GM19240 (cell line): Measurements from ENCODE around the gene PDE8B.

Experiments
- DNase-seq: peaks from one replicate; pipeline ENCODE4 v3.0.0; 2011; ENCODE audit warnings: low spot score; ENCODE audit not compliant: insufficient read length

The PDE8B gene

GRCh38 chr5:77321793-77322394 is 111.4 kb downstream of the PDE8B start:
- DNase-seq: no peak

DNA sequence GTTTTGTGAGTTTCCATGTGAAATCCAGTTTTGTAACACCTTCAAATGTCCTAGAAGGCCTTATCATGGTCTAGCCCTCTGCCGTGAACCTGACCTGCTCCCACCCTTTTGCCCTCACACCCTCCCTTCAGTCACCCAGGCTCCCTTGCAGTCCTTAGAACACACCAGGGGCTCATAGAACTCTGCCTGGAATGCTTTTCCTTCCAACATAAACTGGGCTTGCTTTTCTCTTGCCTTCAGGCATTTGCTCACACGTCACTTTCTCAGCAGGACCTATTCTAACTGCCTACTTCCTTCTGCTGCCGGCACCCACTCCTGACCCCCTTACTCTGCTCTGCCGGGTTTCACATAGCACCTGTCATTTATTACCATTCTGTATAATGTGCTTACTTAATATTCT is 111.9 kb downstream of the PDE8B start:
- DNase-seq: no peak

DNA sequence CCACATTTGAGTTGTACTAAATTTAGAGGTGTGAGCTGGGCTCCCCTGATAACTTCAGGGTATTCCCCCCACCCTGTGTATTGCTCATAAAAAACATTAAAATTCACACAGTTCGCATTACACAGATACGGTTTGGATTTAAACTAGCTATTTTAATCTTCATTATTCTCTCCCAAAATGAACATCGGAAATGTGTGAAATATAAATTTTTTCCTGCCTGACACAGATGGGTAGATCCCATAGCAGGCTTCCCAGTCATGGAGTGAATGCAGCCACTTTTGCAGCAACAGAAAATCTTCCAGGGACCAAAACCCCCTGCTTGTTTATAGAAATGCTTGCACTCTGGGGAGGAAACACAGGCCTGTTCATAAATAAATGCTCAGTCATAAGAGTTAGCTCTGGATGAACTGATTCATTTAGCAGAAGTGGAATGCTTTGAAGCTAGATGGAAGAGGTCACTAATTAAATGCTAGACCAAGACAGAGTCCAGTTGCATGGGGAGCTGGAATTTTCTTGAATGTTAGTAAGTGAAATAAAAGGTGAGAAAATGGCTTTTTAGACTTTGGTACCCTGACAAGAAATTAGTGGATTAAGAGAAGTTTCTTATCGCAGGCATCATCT is 115.6 kb downstream of the PDE8B start:
- no peak for DNase-seq

DNA sequence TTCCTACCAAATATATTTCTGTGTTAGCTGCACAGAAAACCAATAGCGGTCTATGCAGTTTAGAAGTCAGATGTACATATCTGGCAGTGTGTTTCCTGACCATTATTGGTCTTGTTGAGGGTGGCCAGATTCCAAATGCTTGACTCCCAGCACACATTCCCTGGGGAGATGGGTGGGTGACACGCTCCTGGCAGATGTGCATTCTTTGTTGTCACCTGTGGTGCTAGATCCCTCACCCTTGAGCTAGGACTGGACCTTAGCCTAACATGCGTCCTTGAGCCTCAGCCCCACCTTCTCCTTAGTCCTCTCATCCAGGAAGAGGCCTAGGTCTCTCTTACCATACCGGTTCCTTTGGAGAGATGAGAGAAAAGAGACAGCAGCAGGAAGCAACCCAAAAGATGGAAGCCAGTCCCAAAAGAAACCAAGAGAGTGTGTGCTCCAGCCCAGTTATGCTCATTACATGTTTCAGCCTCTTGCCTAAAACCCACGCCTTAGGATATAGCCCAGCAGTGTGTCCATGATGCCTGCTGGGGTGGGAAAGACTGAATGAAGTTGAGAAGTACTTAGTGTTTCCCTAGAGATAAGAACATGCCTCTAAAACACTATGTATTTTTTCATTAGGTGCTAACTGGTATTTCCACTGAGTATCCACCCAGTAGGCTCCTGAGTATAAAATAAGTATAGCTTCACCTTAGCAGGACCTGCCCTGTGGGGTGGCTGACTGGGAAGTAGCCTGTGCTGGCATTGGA is 116.7 kb downstream of the PDE8B start:
- DNase-seq: no peak

DNA sequence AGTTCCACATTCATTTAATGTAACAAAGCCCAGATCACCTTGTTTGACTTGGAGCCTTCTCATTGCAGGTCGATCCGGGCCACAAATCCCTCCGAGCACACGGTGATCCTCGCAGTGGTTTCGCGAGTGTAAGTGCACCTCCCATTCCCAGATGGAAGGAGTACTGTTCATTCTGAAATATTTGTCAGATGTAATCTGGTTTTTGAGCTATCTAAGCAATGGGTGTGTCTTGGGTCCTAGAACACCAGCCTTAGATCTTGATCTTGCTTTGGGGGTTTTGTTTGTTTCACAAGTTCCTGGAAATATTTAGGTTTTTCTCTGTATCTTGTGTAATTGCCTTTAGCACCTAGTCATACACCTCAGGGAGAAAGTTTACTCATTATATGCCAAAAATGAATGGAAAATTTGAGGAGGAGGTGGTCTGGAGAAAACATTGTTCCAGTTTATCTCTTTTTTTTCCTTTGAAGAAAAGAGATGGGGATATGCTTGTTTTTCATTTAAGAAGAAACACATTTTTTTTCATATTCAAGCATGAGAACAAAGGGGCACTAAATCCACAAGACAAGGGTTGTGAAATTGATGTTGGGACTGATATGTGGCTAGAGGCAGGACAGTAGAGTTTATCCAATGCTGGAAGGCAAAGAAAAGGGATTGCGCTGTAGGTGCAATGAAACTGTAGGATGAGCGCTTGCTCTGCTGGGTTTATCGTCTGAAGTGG is 118.6 kb downstream of the PDE8B start:
- no peak for DNase-seq

DNA sequence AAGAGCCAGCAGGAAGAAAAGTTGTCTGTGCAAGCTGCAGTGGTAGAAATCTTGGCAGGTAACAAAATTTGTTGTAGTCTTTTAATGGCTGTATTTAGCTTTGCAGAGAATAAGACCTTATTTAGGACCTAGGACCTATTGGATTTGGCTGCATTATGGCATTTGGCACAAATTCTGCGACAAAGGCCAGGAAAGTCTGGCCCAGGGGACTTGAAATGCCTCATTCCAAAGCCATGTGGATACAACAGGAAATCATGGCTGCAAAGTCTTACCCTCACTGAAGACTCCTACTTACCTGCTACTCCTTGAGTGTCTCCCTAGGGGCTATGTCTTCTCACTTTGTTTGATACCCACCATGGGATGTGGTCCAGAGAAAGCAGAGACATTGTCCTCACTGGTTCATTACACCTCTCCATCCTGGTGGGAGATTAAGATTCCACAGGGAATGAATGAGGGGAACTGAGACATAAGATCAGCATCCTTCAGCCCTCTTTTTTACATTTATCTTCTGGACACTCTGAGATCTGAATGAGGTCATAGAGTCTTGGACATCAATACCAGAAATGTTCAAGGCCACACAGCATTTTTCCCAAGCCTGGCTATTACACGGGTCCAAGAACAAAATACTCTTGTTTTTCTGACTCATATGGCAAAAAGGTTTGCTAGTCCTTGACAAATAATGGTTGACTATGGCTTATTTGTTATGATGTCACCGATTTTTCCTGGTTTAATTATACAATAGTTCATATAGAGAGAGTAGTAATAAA is 119.4 kb downstream of the PDE8B start:
- no peak for DNase-seq

GRCh38 chr5:77333036-77333435 is 122.6 kb downstream of the PDE8B start:
- DNase-seq: no peak

DNA sequence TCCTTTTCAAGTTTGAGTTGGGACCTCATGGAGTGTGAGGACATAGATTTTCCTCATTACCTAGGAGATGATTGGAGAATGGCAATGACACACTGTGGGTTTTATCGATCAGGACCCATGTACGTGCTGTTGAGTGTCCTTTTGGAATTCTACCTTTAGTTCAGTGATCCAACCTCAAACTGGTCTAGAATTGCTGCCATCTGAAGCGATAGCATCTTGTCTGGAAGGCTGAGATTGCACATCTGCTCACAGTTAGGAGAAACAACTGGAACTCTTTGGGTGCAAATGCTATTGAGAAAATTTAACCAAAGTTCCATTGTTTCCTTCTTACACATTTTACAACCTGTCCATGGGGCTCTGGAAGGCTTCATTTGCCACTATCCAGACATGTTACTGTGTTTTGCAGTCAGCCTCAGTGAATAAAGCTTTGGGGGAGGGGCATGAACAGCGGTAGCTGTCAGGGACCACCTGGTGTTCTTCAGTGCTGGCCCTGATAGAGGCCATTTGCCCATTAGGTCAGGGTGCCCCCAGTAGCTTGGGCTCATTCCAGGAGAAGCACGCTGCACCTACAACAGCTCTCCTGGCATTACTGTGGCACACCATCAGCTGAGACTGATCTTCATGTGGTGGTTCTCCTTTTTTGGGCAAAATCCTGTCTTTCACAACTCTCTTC is 123.1 kb downstream of the PDE8B start:
- no peak for DNase-seq

DNA sequence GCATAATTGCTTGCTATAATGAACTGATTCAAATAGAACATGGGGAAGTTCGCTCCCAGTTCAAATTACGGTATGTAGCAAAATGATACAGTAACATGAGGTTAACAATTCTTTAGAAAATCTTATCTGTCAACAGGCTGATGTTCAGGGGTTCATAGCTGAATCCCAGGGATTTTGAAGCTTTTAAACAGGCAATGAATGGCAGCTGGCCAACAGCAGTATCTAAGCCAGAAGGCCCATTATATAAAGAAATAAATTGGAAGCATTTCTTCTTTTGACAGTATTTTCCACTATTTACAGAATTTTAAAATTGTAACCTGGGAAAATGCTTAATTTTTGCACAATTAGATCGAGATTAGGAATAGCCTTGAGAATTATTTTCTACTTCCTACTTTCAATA is 126.8 kb downstream of the PDE8B start:
- no peak for DNase-seq

DNA sequence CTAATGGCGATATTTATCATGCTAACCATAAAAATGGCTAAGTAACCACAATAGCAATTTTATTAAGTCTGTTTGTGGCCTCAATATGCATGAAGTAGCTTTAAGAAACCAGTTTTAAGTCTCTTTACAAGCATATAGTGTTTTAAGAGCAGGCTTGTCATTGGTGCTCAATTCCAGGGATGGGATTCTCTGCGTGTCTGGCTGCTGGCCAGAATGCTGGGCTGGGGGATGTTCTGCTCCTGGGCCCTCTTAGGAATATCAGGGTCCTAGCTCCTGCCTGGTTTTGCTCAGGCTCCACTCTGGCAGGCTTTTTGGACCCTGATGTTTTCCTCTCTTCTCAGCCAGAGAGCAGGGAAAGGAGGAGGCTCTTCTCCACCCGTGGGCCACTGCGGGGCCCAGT is 127.2 kb downstream of the PDE8B start:
- no peak for DNase-seq

GRCh38 chr5:77339337-77339890 is 128.9 kb downstream of the PDE8B start:
- no peak for DNase-seq

GRCh38 chr5:77343165-77343564 is 132.7 kb downstream of the PDE8B start:
- DNase-seq: no peak

- no peak for DNase-seq
These were observed 137.1 kb downstream of the PDE8B start for GRCh38 chr5:77347435-77348098.

GRCh38 chr5:77353251-77353650 is 142.8 kb downstream of the PDE8B start:
- no peak for DNase-seq

DNA sequence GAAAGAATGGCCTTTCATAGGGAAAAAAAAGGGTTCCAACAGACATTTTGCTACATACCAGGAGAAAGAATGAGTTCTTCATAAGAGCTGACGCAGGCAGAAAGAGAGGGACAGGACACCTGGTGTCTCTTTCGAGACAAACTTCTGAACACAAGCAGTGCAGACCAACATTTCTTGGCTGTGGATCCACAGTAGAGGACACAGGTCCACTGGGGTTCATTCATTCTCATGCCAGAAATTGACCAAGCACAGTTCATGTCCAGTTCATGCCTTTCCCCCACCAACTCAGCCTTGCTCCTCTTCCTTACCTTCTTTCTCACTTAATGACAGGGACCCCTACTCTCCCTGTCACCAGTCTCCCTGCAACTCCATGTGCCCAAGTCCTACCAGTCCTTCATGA is 144.0 kb downstream of the PDE8B start:
- no peak for DNase-seq

DNA sequence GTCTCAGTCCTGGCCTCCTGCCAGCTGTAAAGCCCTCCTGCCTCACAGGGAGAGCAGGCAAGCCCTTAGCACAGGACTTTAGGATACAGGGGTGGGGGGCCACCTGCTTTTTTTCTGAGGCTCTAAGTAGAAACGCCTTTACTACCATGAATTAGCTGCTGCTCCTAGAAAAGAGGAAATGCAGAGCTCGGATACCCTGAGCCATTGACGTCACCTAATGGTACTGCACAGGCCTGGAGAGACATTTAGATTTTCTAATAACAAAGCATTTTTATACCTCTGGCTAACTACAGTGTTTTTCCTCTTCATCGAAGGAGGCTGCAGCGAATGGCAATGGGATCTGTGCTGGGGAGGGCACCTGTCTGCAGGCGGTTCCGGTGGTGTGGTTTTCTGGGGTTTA is 144.6 kb downstream of the PDE8B start:
- DNase-seq: no peak

- no peak for DNase-seq
These were observed 145.3 kb downstream of the PDE8B start for GRCh38 chr5:77355751-77356150.

DNA sequence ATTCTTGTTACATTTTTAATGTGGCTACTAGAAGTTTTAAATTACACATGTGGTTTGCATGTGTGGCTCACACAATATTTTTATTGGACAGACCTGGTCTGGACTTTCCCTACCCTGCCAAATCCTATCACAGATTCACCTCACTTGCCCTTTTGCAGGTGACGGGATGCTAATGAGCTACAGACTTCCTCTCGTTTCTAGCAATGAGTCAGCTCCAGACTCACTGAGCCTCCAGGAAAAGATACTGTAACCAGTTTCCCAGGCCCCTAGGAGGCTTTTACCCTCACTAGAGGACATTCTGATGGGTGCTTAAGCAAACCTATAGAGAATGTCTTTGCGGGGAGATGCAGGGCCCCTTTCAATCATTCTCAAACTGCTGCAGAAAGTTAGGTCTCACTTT is 146.3 kb downstream of the PDE8B start:
- peak; percentile 26 for DNase-seq

DNA sequence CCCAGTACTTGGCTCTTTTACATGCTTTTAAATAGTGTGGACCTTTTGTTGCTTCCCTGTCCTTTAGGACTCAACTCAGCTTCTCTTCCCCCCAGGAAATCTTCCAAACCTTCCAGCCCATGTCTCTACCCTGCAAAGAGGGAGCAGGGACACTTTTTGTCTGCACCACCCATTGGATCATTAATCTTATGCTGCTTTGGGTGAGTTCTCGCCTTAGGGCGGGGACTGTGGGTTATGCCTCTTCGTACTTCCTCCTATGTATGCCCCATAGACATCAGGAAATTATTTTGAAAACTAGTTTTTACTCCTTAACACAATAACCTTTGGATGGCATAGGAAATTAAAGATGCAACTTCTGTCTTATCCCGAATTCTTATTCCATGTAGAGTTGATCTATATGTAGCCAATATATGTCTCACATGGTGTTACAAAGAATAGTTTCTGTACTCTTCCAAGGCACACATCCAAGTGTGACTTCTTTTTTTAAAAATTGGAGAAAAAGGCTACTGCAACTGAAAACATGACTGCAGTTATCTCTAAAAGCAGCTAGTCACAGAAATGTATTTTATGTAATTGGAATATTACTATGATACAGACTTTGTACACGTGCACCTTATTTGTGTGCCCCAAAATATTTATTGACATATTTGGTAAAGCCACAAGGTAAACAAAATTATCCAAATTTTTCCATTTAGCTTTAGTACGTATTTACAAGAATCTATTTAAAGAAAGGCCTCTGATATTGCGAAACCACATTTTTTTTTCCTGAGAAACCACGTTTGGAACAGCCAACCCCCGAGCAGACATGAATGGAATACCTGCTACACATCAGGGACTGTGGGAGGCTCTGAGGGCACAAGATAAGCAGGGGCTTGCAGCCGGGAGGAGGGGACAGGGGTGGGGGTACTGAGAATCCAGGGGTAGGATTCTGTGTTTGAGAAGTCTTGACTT is 148.1 kb downstream of the PDE8B start:
- DNase-seq: no peak
